ENCODE data around the gene PPP1R7.

PPP1R7 gene

GRCh38 chr2:241128266-241128665, 22.0 kb upstream of the PPP1R7 start:
- no peak overlapping the region for H3K4me3 ChIP-seq (replicated peaks in 1 of 2; ENCODE audit: low read depth in 2 of 2, low read length in 2 of 2)
- no peak for DNase-seq (ENCODE audit: low read depth in 2 of 2)
- TF ChIP-seq, protein P1, sequence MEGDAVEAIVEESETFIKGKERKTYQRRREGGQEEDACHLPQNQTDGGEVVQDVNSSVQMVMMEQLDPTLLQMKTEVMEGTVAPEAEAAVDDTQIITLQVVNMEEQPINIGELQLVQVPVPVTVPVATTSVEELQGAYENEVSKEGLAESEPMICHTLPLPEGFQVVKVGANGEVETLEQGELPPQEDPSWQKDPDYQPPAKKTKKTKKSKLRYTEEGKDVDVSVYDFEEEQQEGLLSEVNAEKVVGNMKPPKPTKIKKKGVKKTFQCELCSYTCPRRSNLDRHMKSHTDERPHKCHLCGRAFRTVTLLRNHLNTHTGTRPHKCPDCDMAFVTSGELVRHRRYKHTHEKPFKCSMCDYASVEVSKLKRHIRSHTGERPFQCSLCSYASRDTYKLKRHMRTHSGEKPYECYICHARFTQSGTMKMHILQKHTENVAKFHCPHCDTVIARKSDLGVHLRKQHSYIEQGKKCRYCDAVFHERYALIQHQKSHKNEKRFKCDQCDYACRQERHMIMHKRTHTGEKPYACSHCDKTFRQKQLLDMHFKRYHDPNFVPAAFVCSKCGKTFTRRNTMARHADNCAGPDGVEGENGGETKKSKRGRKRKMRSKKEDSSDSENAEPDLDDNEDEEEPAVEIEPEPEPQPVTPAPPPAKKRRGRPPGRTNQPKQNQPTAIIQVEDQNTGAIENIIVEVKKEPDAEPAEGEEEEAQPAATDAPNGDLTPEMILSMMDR (IDR thresholded peaks at IDR 0.05; ENCODE audit: low read depth, low read length), result no peak

GRCh38 chr2:241129086-241129871, 21.0 kb upstream of the PPP1R7 start:
- H3K4me3 ChIP-seq (replicated peaks in 1 of 2; ENCODE audit: low read depth in 2 of 2, low read length in 2 of 2), result no peak overlapping the region
- TF ChIP-seq, protein P1 (IDR thresholded peaks at IDR 0.05; ENCODE audit: low read depth, low read length), result no peak
- no peak for DNase-seq (ENCODE audit: low read depth in 2 of 2)

- TF ChIP-seq, protein P1 (IDR thresholded peaks at IDR 0.05; ENCODE audit: low read depth, low read length), result no peak
- DNase-seq (ENCODE audit: low read depth in 2 of 2), result no peak
- no peak overlapping the region for H3K4me3 ChIP-seq (replicated peaks in 1 of 2; ENCODE audit: low read depth in 2 of 2, low read length in 2 of 2)
Measured at GRCh38 chr2:241130316-241130715, 20.0 kb upstream of the PPP1R7 start.

DNA sequence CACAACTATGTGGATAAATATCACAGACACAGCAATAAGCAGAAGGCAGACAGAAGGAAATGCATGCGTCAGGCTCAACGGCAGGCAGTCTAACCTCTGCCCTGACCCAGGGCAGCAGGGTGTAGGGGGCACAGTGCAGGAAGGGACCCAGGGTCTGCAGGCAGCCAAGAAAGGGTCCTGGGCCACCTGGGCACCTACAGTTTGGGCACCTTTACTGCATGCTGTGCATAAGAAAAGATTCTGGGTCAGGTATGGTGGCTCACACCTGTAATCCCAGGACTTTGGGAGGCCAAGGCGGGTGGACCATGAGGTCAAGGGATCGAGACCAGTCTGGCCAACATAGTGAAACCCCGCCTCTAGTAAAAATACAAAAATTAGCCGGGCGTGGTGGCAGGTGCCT, 18.7 kb upstream of the PPP1R7 start:
- H3K4me3 ChIP-seq (replicated peaks in 1 of 2; ENCODE audit: low read depth in 2 of 2, low read length in 2 of 2), result no peak overlapping the region
- no peak for DNase-seq (ENCODE audit: low read depth in 2 of 2)
- TF ChIP-seq, protein P1 (IDR thresholded peaks at IDR 0.05; ENCODE audit: low read depth, low read length), result no peak

DNA sequence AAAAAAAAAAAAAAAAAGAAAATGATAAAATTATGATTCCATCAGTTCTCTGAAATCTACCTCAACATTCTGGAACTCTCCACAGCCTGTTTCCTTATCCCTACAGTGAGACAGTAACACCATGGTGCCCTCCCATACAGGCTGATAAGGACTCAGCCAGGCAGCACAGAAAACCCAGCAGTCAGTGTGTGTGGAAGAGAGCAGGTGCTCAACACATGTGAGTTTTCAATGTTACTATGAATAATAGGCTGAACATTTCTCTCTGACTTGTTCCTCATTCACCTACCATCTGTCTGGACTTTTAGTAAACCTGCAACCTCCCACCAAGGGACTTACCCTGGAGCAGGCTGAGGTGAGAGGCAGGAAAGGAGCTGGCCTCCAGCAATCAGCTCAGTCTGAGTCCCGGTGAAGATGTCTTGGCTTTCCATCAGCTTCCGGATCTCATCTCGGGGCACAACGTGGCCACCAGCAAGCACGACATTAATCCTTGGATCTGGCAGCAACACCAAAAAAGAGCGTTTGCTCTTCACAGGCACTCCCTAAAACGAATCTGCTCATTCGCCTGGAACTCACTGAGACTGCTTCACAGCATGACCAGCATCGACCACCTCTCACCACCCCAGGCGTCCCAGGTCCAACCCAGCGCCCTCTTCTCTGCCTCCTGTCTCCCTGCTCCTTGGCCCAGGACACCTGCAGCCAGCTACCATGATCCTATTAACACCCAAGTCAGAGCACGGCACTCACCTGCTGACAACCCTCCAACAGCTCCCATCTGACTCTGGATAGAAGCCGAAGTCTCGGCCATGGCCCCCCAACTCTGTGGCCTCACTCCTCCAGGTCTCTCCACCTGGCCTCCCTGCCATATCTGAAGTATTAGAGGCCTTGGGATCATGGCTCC, 17.5 kb upstream of the PPP1R7 start:
- no peak for DNase-seq (ENCODE audit: low read depth in 2 of 2)
- H3K4me3 ChIP-seq (replicated peaks in 1 of 2; ENCODE audit: low read depth in 2 of 2, low read length in 2 of 2), result no peak overlapping the region
- TF ChIP-seq, protein P1 (IDR thresholded peaks at IDR 0.05; ENCODE audit: low read depth, low read length), result no peak

GRCh38 chr2:241133436-241133820, 16.8 kb upstream of the PPP1R7 start:
- H3K4me3 ChIP-seq (replicated peaks in 1 of 2; ENCODE audit: low read depth in 2 of 2, low read length in 2 of 2), result no peak overlapping the region
- TF ChIP-seq, protein P1 (IDR thresholded peaks at IDR 0.05; ENCODE audit: low read depth, low read length), result no peak
- DNase-seq (ENCODE audit: low read depth in 2 of 2), result no peak
